ENCODE data around the gene AMMECR1L.
"Not testable (repeated sequence)": the region's sequence is repeated elsewhere in the genome, so short reads cannot be mapped to it uniquely, and the experiment has no call there.

AMMECR1L gene

GRCh38 chr2:127885780-127886592 is at the start of gene AMMECR1L:
TSS of gene AMMECR1L (minus strand) at chr2:127885956. CDS start at chr2:127874234, 11,722 bp downstream.
- DNase-seq, result peak in 13 of 14 donors; percentile 9 to 88 (median 68)

GRCh38 chr2:127935337-127935736 is 49.6 kb upstream of the AMMECR1L start:
- no peak for DNase-seq

GRCh38 chr2:127932199-127932876 is 46.6 kb upstream of the AMMECR1L start:
- DNase-seq, result no peak

GRCh38 chr2:127929449-127929848 is 43.7 kb upstream of the AMMECR1L start:
- DNase-seq, result no peak

- no peak for DNase-seq
These were observed 41.6 kb upstream of the AMMECR1L start for GRCh38 chr2:127927384-127927783.

GRCh38 chr2:127917916-127918315 is 32.2 kb upstream of the AMMECR1L start:
- DNase-seq, result no peak

- DNase-seq, result no peak
These were observed 28.2 kb upstream of the AMMECR1L start for GRCh38 chr2:127913808-127914457.

GRCh38 chr2:127911737-127912136 is 26.0 kb upstream of the AMMECR1L start:
- DNase-seq, result no peak

GRCh38 chr2:127910415-127910814 is 24.7 kb upstream of the AMMECR1L start:
- DNase-seq, result no peak

- DNase-seq, result no peak
These were observed 23.3 kb upstream of the AMMECR1L start for GRCh38 chr2:127909019-127909418.

GRCh38 chr2:127907733-127908400 is 22.1 kb upstream of the AMMECR1L start:
- DNase-seq, result not testable (repeated sequence)

GRCh38 chr2:127906206-127906926 is 20.6 kb upstream of the AMMECR1L start:
- no peak for DNase-seq

- peak in 9 of 14 donors; percentile 4 to 73 (median 25) for DNase-seq
These were observed 15.7 kb upstream of the AMMECR1L start for GRCh38 chr2:127901339-127902056.

GRCh38 chr2:127897531-127898211 is 11.9 kb upstream of the AMMECR1L start:
- no peak for DNase-seq

- no peak for DNase-seq
These were observed 7.7 kb upstream of the AMMECR1L start for GRCh38 chr2:127893494-127893893.

GRCh38 chr2:127893033-127893432 is 7.3 kb upstream of the AMMECR1L start:
- no peak for DNase-seq

- no peak for DNase-seq
These were observed 6.1 kb upstream of the AMMECR1L start for GRCh38 chr2:127891811-127892210.

GRCh38 chr2:127890756-127891155 is 5.0 kb upstream of the AMMECR1L start:
- DNase-seq, result not testable (repeated sequence)

- no peak for DNase-seq
These were observed 3.0 kb upstream of the AMMECR1L start for GRCh38 chr2:127888772-127889171.

- no peak for DNase-seq
These were observed 2.0 kb upstream of the AMMECR1L start for GRCh38 chr2:127887776-127888130.

Measured in C1 segment of cervical spinal cord (tissue), 14 donors.